ENCODE measurements around the gene SESN1.

The SESN1 gene

DNA sequence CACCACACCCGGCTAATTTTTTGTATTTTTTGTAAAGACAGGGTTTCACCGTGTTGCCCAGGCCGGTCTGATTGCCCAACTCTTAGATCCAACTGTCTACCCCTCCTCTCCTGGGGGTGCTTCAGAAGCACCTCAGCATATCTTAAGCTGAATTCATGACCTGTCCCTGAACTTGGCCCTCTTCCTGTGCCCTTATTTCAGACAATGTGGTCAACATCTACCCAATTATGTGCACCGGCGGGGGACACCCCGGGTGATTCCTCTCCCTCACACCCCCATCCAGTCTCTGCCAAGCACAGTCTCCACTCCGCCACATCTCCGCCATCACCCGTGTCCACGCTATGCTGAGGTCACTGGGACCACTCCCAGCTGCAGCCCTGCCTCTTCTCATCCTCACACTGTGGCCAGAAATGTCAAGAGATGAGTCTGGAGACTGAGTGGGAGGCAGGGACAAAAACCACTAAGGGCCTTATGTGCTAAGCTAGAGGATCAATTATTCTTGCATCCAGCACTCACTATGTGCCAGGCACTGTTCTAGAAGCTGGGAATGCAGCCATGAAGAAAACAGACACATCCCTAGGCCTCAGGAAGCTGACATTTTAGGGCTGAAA is 134.6 kb downstream of the SESN1 start:
- DNase-seq (ENCODE audit: low spot score) = no peak

DNA sequence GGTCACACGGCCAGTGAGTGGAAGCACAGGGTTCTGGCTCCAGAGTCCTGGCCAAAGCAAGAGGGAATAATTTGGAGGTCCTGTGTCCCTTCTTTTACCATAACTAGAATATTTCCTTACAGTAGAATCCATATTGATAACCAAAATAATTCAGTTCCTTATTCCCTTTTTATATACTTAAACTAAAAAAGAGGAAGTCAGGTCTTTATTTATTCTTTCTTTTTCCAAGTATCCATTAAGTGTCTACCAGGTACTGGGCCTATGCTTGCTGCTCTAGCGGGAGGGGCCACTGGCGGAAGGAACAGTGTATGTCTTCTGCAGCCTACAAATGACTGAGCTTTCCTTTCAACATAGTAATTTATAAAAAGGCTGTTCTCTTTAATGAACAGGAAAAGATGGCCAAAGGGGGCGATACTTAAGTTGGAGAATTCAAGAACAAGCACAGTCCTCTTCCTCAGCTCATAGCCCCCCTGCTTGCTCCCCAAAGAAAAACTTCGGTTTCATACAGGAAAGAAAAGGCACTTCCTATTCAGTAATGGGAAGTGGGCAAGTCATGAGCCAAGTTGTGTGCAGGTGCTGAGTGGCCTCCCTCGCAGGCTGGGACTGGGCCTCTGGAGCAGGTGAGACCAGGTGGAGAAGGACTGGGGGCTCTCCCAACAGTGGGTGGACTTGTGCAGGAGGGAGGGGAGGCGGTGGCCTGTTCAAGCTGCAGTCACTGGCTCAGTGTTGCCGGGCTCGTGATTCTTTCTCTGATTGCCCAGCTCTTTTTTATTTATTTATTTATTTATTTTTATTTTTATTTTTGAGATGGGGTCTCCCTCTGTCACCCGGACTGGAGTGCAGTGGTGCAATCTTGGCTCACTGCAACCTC is 135.5 kb downstream of the SESN1 start:
- no peak for DNase-seq (ENCODE audit: low spot score)

DNA sequence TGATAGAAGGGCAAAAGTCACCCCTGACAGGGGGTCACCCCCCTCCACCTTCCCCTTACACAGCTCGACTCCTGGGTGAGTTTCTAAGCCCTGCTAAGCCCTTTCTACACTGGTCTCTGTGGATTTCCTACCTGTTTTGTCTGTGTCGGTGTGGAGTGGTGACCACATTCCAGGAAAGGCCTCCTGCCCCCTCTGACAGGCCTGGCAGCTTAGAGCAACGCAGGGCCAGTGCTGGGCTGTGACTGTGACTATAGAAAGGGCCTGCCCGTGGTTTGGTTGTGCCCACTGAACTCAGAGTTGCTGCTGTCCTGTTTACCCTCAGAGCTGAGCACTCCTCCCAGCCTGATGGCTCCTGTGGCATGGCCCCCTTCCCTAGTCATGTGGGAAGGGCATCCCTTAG is 137.4 kb downstream of the SESN1 start:
- DNase-seq (ENCODE audit: low spot score) = no peak

DNA sequence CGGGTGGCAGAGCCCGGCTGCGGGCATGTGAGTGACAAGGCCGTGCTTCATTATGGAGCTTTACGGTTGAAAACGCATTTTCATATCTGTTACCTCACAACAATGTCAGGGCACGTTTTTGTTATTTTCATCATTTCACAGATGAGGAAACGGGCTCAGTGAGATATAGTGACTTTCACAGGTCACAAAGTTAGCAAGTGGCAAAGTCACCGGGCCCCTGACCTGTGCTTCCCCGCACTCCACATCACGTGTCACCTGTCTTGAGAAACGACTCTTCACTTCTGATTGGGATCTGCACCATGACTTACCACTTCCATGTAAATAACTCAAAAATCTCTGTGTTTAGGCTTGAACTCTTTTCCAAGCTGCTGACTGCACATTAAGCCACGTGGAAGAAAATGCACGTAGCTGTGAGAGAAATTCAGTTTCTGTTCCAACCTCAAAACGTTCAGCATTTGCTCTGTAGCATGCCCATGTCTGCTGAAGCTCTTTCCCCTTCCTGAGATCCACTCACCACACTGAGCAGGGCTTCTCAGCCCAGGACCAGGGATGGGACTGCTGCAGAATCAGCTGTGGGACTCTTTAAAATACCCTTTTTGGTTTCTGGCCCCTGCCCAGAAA is 139.2 kb downstream of the SESN1 start:
- no peak for DNase-seq (ENCODE audit: low spot score)

DNA sequence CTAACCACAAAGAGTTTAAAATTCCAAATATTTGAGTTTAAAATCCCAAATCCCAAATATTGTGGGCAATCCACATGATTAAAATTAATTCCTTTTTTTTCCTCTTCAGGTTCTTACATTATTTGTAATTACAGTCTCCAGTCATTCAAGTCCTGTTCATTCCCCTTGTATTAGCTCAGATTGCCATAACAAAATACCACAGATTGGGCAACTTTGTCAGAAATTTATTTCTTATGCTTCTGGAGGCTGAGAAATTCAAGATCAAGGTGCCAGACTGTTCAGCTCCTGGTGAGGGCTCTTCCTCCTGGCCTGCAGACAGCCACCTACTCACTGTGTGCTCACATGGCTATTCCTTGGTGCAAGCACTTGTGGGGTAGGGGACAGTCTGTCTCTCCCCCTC is 141.0 kb downstream of the SESN1 start:
- DNase-seq (ENCODE audit: low spot score) = peak; percentile 29

DNA sequence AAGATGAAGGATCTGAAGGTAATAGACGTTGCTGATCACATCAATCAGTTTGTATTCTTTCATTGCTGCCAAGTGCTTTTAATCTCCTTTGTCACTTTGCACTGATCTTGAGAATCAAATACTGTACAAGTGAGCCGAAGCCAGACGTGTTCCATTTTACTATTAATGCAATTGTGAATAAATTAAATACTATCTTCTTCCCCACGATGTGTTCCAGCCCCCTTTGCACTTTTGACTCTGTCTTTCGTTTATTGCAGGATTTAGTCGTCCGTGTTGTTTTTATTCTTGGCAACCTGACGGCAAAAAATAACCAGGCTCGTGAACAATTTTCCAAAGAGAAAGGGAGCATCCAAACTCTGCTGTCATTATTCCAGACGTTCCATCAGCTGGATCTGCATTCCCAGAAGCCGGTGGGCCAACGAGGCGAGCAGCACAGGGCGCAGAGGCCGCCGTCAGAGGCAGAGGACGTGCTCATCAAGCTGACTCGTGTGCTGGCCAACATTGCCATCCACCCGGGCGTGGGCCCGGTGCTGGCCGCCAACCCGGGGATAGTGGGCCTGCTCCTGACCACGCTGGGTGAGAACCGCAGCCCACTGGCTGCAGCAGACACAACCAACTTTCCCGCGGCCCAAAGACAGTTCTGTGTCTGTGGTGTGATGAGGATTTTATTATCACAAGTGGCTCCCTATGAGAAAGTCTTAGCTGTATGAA is 141.7 kb downstream of the SESN1 start:
- DNase-seq (ENCODE audit: low spot score) = peak; percentile 38

DNA sequence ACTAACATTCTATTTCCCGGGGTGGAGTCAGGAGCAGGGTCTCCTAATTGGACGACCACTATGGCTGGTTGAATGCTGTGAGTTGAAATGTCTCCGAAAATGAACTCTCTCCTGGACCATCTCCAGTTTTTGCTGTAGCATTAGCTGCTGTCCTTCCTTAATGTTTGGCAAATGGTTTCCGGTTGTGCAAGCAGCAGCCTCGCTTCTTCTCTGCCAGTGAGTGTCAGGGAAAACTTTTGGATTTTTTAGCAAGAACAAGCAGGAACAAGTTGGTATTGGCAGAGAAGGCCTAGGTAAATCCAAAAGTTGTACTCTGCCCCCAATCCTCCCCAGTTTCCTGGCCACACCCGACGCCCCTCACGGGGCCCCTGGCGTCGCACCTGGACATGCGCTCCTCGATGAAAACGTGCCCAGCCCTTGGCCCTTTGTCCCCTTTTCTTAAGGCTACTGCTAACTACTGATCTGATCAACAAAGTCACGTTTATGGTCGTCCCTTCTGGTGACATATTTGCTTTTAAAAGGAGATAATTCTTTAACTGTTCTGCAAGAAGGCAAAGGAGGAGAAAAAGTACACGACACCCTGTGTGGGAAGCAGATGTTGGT is 143.2 kb downstream of the SESN1 start:
- no peak for DNase-seq (ENCODE audit: low spot score)

DNA sequence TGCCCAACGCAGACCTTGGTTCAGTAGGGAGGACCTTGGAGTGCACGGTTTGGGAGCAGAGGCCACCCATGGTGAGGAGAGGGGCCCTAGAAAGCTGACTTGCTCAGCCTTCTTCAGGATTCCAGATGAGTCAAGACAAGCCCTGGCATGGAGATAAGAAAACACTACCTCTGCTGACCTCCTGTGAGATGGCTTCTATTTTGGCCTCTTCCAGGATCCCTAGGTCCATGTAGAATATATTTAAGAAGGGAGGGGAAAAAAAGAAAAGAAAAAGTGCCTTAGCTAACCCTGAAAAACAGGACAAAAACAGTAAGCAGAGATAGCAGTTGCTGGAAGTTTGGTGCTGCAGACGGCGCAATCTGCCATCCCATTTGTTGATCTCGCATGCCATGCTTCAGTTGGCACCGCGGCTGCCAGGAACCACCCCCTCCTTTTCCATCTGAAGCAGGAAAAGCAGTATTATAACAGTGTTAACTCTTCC is 146.4 kb downstream of the SESN1 start:
- no peak for DNase-seq (ENCODE audit: low spot score)

DNA sequence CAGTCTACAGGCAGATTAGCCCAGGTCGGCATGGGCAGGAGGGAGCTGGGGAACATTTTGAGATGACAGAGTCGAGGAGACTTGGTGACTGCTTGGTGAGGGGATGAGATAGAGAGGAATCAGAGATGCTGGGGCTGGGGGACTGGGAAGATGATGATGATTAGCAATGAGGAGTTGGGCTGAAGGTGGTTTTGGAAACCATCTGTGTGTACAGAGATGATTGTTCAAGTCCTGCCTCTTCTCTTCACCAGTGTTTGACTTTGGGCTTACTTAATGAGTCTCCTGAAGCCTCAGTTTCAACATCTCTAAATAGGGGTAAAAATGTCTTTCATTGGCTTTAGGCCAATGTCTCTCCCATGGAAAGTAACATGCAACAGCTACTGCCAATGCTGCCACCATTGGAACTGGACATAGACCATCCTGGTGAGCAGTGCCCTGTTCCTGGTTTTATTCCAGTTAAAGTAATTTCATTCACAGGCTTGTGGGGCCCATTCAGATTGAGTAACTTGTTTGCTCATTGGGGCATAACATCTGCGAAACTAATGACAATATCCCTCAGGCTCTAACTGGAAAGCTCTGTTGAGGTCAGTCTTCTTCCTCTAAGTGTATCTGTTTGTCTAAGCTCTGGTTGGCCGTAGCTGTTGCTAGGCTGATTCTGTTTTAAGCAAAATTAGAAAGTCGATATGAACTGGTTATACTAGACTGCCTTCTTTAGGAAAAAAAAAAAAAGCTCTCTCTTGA is 147.4 kb downstream of the SESN1 start:
- DNase-seq (ENCODE audit: low spot score) = peak; percentile 74

DNA sequence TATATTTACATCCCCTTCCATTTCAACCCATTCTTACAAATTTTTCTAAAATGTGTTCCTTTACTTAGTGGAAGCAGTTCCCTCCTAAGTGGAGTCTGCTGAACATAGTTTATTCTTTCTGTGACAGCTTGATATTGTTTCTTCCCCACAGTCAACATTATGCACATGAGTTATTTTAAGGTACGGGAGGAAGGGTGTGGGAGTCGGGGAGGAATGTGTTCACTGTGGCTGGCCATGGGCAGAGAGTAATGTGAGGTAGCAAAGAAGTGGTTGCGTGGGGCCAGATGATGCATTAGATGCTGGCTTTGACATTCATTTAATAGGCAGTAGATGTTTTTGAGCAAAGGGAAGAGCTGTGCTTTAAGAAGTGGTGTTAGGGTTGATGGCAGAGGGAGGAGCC is 148.0 kb downstream of the SESN1 start:
- DNase-seq (ENCODE audit: low spot score) = no peak

DNA sequence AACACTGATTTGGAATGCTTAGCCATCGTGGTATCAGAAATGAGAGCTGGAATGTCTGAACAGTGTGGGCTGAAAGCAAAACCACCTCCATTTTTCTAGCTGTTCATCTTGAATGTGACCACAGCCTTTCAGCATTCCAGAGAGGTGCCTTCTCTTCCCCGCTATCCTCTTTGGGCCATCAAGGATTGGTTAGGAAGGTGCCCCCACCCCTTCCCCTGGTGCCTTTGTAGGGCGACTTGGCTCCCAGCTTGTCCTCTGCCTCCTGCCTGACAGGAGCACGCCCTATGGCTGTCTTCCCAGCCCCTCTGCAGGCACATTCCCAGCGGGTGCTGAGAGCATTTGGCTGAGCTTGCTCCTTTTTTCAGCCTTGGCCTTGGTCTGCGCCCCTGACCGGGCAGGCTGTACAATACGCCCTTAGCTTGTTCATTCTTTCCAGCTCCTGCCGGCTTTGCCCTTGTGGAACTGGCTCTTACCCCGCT is 148.9 kb downstream of the SESN1 start:
- DNase-seq (ENCODE audit: low spot score) = peak; percentile 61

DNA sequence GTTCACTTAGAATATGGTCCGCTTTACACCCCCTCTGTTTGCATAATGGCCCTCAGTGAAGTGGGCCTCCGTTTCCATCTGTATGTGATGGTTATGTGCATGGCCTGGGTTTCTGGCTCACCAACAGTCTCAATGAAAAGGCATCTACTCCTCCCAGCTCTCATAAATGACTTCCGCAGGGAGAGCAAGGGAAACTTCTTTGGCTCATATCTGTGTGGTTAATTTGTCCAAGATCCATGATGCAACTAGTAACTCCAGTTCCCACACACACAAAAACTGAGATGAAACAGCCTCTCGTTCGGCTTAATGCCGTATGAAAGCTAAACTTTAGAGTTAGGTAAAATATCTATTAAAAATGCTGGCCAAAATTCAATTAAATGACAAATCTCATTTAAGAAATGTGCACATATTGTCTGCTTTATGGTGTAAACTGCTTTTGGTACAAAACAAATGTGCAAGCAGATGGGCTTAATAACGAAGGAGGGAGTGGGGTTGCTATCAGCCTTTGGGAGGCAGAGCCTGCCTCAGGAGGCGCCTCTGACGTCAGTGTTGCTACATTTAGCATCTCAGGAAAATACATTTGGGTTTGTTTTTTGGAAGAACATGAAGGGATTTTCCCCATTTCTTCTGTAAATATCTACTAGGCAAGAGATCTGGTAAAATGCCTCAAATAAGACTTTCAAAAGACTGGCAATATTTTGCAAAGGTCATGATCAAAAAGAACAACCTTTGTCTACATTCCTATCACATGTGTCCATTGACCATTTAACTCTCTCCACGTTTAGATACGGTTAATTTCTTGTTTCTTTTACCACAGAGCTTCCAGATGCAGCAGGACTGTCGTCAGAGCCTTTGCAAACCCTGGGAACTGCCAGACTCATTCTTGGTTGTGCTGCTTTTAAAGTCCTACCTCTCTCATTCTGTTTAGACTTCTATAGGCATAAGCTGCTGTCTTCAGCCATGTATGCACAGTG is 149.7 kb downstream of the SESN1 start:
- peak; percentile 86 for DNase-seq (ENCODE audit: low spot score)

DNA sequence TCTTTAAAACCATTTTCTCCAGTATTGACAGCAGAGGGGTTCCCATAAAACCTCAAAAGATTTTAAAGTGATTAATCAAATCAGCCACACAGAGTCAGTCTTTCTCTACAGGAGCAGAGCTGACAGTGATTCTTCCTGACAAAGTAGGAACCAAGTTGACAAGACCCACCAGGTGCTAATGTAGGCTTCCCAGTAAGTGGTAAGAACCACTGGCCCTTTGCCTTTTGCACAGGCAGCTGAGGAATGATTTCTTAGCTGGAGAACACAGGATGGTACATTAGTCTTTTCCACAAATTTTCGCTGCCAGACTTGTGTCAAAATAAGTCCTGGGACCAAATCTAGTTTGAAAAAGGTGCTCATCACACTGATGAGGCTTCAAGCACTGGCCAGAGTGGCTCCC is 150.6 kb downstream of the SESN1 start:
- DNase-seq (ENCODE audit: low spot score) = no peak

DNA sequence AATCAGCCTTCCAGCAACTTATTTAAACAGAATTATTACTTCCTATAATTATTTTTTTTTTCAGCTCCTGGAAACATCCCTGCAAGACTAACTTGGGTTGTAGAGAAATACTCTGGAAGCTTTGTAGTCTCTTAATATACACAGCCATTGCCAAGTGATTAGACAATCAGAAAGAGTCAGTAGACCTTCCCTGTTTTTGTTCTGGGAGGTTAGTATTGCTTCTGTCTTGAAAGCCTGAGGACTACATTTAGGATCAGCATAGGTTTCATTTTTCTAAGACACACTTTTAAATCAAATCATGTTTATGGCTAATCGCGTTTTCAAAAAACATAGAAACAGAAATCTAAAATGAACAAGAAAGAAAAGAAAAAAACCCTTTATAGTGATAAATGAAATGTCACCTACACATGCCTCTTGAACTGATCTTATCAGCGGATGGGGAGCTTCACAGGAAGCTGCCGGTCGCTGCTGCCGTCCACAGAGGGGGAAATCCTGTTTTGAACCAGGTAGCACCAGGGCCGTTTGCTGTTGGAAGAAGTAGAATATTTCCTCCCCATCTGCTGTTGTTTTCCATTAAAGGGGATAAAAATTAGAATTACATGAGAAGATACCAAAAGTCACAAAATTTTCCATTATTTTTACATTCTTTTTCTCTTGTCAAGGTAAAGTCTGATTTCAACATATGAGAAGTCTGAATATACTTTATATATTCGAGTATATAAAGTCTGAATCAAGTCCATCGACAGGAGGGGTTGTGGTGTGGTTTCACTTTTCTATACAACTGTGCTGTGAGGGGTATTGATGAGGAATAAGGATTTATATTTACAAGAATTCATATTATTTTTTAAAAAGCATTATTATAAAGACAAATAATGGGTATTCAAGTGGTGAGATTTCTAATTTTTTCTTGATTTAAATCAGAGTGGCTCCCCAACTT is 151.8 kb downstream of the SESN1 start:
- no peak for DNase-seq (ENCODE audit: low spot score)

DNA sequence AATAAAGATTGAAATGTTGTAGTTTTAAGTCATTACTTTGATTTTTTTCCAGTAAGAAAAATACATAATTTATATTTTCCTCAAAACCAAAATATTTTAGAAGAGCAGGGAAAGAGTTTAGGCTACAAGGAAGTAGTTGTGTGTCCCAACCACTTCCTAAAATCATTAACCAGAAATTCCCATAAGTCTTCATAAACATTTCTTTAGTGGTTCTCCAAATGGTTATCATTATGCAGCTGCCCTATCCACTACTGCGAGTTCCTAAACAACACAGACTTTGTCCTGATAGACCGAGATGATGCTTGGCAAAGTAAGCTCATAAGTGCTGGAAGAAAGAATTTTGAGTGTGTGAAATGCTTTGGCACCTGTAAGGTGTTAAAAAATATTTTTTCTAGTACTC is 152.8 kb downstream of the SESN1 start:
- no peak for DNase-seq (ENCODE audit: low spot score)

DNA sequence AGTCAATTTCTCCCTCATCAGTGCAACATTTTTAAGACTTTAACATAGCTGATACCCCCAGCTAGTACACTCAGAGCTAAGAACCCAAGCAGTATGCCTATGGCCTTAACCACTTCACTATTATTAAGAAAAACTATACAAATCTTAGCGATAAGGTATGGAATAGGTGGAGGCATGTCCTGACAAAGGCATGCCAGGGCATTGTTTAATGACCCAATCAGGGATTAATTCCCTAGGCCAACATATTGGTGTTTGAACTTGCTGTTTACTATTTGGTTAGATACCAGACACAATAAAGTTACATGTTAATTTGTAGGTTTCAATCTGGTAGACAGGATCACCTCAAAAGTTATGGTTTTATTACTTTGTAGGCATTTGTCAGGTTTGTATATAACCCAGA is 153.4 kb downstream of the SESN1 start:
- no peak for DNase-seq (ENCODE audit: low spot score)

DNA sequence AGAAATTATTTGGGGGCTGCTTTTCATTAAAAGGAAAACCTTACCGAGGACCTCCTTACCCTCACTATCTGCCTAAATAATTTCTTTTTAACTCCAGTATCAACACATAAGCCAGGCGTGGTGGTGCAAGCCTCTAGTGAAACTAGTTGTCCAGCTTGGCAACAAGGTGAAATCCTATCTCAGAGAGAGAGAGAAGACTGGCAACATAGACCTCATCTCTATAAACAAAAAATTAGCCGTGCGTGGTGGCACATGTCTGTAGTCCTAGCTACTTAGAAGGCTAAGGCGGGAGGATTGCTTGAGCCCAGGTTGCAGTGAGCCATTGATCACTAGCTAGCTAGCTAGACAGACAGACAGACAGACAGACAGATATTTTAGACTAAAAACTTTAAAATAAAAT is 153.9 kb downstream of the SESN1 start:
- no peak for DNase-seq (ENCODE audit: low spot score)

DNA sequence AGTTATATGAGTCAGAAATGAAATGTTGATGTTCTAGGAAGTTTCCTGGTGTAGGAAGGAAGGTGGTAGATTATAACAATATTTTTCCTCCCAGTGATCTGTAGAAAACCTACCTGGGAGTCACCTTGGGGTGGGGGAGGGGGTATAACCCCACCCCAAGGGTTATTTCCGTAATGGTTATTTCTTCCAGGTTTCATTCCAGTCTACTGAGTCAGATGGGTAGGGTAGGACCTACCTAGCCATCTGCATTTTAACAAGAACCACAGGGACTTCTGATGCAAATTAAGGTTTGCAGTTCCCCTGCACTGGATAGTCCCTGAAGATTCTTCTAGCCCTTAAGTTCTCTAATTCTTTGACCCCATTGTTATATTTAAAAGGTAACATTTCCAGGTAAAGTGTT is 157.5 kb downstream of the SESN1 start:
- no peak for DNase-seq (ENCODE audit: low spot score)
